GM12891 (cell line): ENCODE measurements around the gene TMEM248.

Experiments
- PAX5 ChIP-seq: IDR thresholded peaks from 2 replicates; pipeline ENCODE4 v1.6.1; 2011; ENCODE audit warnings: low read length, moderate library complexity, mild to moderate bottlenecking; ENCODE audit not compliant: insufficient read depth, severe bottlenecking
- POLR2A ChIP-seq: IDR thresholded peaks from 2 replicates; pipeline ENCODE4 v1.6.1; 2011; ENCODE audit warnings: low read depth, low read length, control low read depth
- POLR2AphosphoS5 ChIP-seq: IDR thresholded peaks from 2 replicates; pipeline ENCODE4 v1.6.1; 2011; ENCODE audit warnings: low read depth, low read length, control low read depth
- POU2F2 ChIP-seq: IDR thresholded peaks from 2 replicates; pipeline ENCODE4 v1.6.1; 2011; ENCODE audit warnings: low read depth, mild to moderate bottlenecking, control low read depth, low read length, moderate library complexity

- TF ChIP-seq POU2F2, result no peak
- TF ChIP-seq POLR2A, result no peak
- no peak for TF ChIP-seq POLR2AphosphoS5
- no peak for TF ChIP-seq PAX5
Measured at GRCh38 chr7:66903360-66904062, 17.5 kb upstream of the TMEM248 start.
